Right lobe of liver (tissue), 4 donors: ENCODE data around the gene SYTL4.

ENCODE experiments used
- CTCF ChIP-seq, 4 donors: fragments of 200-600 bp in 3 of 4; fragments of 450-650 bp in 1 of 4; IDR thresholded peaks; one replicate each; pipeline versions ENCODE4 v1.5.1 to v1.8.0; 2016 to 2022; ENCODE audit warnings: antibody characterized with exemption in 4 of 4, mild to moderate bottlenecking in 2 of 4
- POLR2A ChIP-seq: fragments of 450-650 bp; IDR thresholded peaks from one replicate; pipeline ENCODE4 v1.6.1; 2017; ENCODE audit warnings: antibody characterized with exemption, mild to moderate bottlenecking
- donor health status: DM: no; HTN: no; CAD: no.
- donor health status: DM: no; HTN: no; CAD: no.
- donor health status: DM: no; HTN: yes; CAD: no.

- TF ChIP-seq POLR2A (no peak), CTCF (IDR thresholded peaks at IDR 0.05) (no peak)
Observed at GRCh38 chrX:100721328-100721727, 10.6 kb downstream of the SYTL4 start.
